HepG2 (cell line): ENCODE results near the gene SERPINA6. TPM values are rescaled to one million over a fixed set of nuclear protein-coding genes. Genes with fewer than 3 reads are reported as not detected.

Experiments
- ARNT ChIP-seq: fragments of 450-650 bp; IDR thresholded peaks from 2 replicates; pipeline ENCODE4 v1.6.1; 2017
- ATF6 ChIP-seq: sonication (generic); formaldehyde crosslinking; conservative IDR thresholded peaks from 2 replicates; pipeline ENCODE4 v1.4.0; 2020; ENCODE audit warnings: missing genetic modification reagents
- CBX2 ChIP-seq, 2 experiments: fragments of 200-600 bp in 1 of 2; sonication (generic); formaldehyde crosslinking in 1 of 2; IDR thresholded peaks; 2 replicates each; pipeline versions ENCODE4 v1.7.0 to v1.8.1; 2018 to 2022; ENCODE audit warnings: low read depth in 2 of 2, low read length in 1 of 2, mild to moderate bottlenecking in 1 of 2, missing genetic modification reagents in 1 of 2
- CBX5 ChIP-seq: sonication (generic); formaldehyde crosslinking; IDR thresholded peaks from 2 replicates; pipeline ENCODE4 v1.4.0; 2020; ENCODE audit warnings: missing genetic modification reagents, borderline replicate concordance
- CEBPZ ChIP-seq: IDR thresholded peaks from 2 replicates; pipeline ENCODE4 v1.6.1; 2012; ENCODE audit warnings: low read length, improper control_type of control experiment
- KLF15 ChIP-seq: sonication (generic); formaldehyde crosslinking; IDR thresholded peaks from 2 replicates; pipeline ENCODE4 v1.8.1; 2023; ENCODE audit warnings: borderline replicate concordance, mild to moderate bottlenecking, inconsistent platforms, missing genetic modification reagents, mixed read lengths
- MBD4 ChIP-seq: IDR thresholded peaks from 2 replicates; pipeline ENCODE4 v1.6.1; 2012; ENCODE audit warnings: low read length, inconsistent platforms, borderline replicate concordance
- NAIF1 ChIP-seq: sonication (generic); formaldehyde crosslinking; IDR thresholded peaks from 2 replicates; pipeline ENCODE4 v1.5.0; 2020; ENCODE audit warnings: mild to moderate bottlenecking, missing genetic modification reagents, borderline replicate concordance
- SP5 ChIP-seq: IDR thresholded peaks from 2 replicates; pipeline ENCODE4 v1.6.1; 2016; ENCODE audit warnings: low read depth, borderline replicate concordance
- WIZ ChIP-seq: sonication (generic); formaldehyde crosslinking; IDR thresholded peaks from 2 replicates; pipeline ENCODE4 v1.5.1; 2020; ENCODE audit warnings: mild to moderate bottlenecking, missing genetic modification reagents
- ZFP90 ChIP-seq: sonication (generic); formaldehyde crosslinking; IDR thresholded peaks from 2 replicates; pipeline ENCODE4 v1.8.0; 2022; ENCODE audit warnings: missing genetic modification reagents, mild to moderate bottlenecking, inconsistent platforms, borderline replicate concordance
- ZNF274 ChIP-seq: sonication (generic); formaldehyde crosslinking; IDR thresholded peaks from 2 replicates; pipeline ENCODE4 v1.5.1; 2020; ENCODE audit warnings: mild to moderate bottlenecking, missing genetic modification reagents
- ZNF430 ChIP-seq: sonication (generic); formaldehyde crosslinking; IDR thresholded peaks from 2 replicates; pipeline ENCODE4 v1.9.0; 2021; ENCODE audit warnings: mild to moderate bottlenecking, missing genetic modification reagents
- ZSCAN12 ChIP-seq: sonication (generic); formaldehyde crosslinking; IDR thresholded peaks from 2 replicates; pipeline ENCODE4 v1.9.0; 2021; ENCODE audit warnings: mild to moderate bottlenecking, missing genetic modification reagents
- ZSCAN25 ChIP-seq: sonication (generic); formaldehyde crosslinking; IDR thresholded peaks from 2 replicates; pipeline ENCODE4 v1.8.0; 2022; ENCODE audit warnings: mild to moderate bottlenecking, missing genetic modification reagents
- polyA plus RNA-seq, 8 experiments: library from polyadenylated mRNA; depleted of rRNA in 3 of 8; stranded (reverse) in 7 of 8; unstranded in 1 of 8; fragments of >200 nt; fragmentation: Illumina TruSeq in 4 of 8; extraction: Trizol in 4 of 8; gene quantifications; 2 replicates each; pipeline versions ENCODE4 v1.2.1 to v1.2.3, GENCODE V29; 2011 to 2016; ENCODE audit warnings: low read depth in 4 of 8, missing spikeins in 1 of 8, mixed read lengths in 1 of 8; ENCODE audit not compliant: insufficient read depth in 1 of 8
- total RNA-seq, 5 experiments: library from RNA; depleted of rRNA; stranded (reverse); fragments of >200 nt; fragmentation: Illumina TruSeq; extraction: Trizol; gene quantifications; 2 replicates each; pipeline ENCODE4 v1.2.3, GENCODE V29; 2016; ENCODE audit warnings: low read depth in 1 of 5
- TF ChIP-seq, protein P1 (sequence below): sonication (generic); formaldehyde crosslinking; IDR thresholded peaks from 2 replicates; pipeline ENCODE4 v1.4.0; 2020; ENCODE audit warnings: missing genetic modification reagents
- TF ChIP-seq, protein P2 (sequence below): sonication (generic); formaldehyde crosslinking; IDR thresholded peaks from 2 replicates; pipeline ENCODE4 v1.5.0; 2020; ENCODE audit warnings: missing genetic modification reagents
- TF ChIP-seq, protein P3 (sequence below): sonication (generic); formaldehyde crosslinking; IDR thresholded peaks from 2 replicates; pipeline ENCODE4 v1.5.0; 2020; ENCODE audit warnings: mild to moderate bottlenecking, missing genetic modification reagents, moderate library complexity

SERPINA6 gene
- total and polyA plus RNA-seq, 2 of the 13 experiments (the other 11 are each of a cell fraction or from before 2014, with no cell fraction given): 260 to 333 TPM

GRCh38 chr14:94322648-94323570, at the start of gene SERPINA6 (continued):
- TF ChIP-seq ZSCAN25 (CRISPR knock-in tag): peak; percentile 89; the same call in 1 of the 2 replicates
- no peak for TF ChIP-seq CBX2 (IDR thresholded peaks at IDR 0.05; ENCODE audit: low read depth, low read length)
- no peak for TF ChIP-seq CBX2 (CRISPR knock-in tag; IDR thresholded peaks at IDR 0.05; ENCODE audit: low read depth)
- TF ChIP-seq SP5 (CRISPR knock-in tag): peak; percentile 71
- no peak for TF ChIP-seq ZSCAN12
- no peak for TF ChIP-seq ARNT
- TF ChIP-seq KLF15 (CRISPR knock-in tag): peak; percentile 4; the same call in 1 of the 2 replicates
- no peak for TF ChIP-seq MBD4
- no peak for TF ChIP-seq ZNF430
- TF ChIP-seq WIZ: no peak
- peak; percentile 61; the same call in 1 of the 2 replicates for TF ChIP-seq ZNF274 (CRISPR knock-in tag)
- TF ChIP-seq, protein P1, sequence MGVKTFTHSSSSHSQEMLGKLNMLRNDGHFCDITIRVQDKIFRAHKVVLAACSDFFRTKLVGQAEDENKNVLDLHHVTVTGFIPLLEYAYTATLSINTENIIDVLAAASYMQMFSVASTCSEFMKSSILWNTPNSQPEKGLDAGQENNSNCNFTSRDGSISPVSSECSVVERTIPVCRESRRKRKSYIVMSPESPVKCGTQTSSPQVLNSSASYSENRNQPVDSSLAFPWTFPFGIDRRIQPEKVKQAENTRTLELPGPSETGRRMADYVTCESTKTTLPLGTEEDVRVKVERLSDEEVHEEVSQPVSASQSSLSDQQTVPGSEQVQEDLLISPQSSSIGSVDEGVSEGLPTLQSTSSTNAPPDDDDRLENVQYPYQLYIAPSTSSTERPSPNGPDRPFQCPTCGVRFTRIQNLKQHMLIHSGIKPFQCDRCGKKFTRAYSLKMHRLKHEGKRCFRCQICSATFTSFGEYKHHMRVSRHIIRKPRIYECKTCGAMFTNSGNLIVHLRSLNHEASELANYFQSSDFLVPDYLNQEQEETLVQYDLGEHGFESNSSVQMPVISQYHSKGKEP (CRISPR knock-in tag): no peak
- peak; percentile 34; the same call in 1 of the 2 replicates for TF ChIP-seq CBX5 (CRISPR knock-in tag)
- TF ChIP-seq ZFP90: no peak
- no peak for TF ChIP-seq NAIF1
- TF ChIP-seq, protein P2, sequence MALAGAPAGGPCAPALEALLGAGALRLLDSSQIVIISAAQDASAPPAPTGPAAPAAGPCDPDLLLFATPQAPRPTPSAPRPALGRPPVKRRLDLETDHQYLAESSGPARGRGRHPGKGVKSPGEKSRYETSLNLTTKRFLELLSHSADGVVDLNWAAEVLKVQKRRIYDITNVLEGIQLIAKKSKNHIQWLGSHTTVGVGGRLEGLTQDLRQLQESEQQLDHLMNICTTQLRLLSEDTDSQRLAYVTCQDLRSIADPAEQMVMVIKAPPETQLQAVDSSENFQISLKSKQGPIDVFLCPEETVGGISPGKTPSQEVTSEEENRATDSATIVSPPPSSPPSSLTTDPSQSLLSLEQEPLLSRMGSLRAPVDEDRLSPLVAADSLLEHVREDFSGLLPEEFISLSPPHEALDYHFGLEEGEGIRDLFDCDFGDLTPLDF (CRISPR knock-in tag): no peak
- no peak for TF ChIP-seq ATF6
- no peak for TF ChIP-seq CEBPZ
- TF ChIP-seq, protein P3, sequence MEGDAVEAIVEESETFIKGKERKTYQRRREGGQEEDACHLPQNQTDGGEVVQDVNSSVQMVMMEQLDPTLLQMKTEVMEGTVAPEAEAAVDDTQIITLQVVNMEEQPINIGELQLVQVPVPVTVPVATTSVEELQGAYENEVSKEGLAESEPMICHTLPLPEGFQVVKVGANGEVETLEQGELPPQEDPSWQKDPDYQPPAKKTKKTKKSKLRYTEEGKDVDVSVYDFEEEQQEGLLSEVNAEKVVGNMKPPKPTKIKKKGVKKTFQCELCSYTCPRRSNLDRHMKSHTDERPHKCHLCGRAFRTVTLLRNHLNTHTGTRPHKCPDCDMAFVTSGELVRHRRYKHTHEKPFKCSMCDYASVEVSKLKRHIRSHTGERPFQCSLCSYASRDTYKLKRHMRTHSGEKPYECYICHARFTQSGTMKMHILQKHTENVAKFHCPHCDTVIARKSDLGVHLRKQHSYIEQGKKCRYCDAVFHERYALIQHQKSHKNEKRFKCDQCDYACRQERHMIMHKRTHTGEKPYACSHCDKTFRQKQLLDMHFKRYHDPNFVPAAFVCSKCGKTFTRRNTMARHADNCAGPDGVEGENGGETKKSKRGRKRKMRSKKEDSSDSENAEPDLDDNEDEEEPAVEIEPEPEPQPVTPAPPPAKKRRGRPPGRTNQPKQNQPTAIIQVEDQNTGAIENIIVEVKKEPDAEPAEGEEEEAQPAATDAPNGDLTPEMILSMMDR (CRISPR knock-in tag): no peak
